Measurements from ENCODE around the gene C10orf90.

GRCh38 chr10:126533644-126534043 lies 136.8 kb downstream of the C10orf90 start:
- TF ChIP-seq CTCF (IDR thresholded peaks at IDR 0.05) (no peak), POLR2A (IDR thresholded peaks at IDR 0.05) (no peak)

Measured in testis (tissue), 2 donors.